Right renal cortex interstitium (tissue), 3 donors: ENCODE results near the gene ALPP. TPM values are rescaled to one million over a fixed set of nuclear protein-coding genes. Genes with fewer than 3 reads are reported as not detected.

Experiments
- DNase-seq, 3 donors: peaks; one replicate each; pipeline ENCODE4 v3.0.0-alpha.2; 2013; ENCODE audit warnings: low read depth in 3 of 3, low spot score in 2 of 3
- polyA plus RNA-seq, 3 donors: library from polyadenylated mRNA; unstranded; fragments of 120-200 nt; gene quantifications; one replicate each; pipeline ENCODE4 v1.2.1, GENCODE V29; 2013; ENCODE audit not compliant: insufficient read length in 3 of 3

Gene ALPP
- polyA plus RNA-seq, 3 donors, result 0.06 TPM; not detected in 2

GRCh38 chr2:232340171-232340935, 38.2 kb upstream of the ALPP start:
- DNase-seq, result no peak

GRCh38 chr2:232341061-232341738, 37.4 kb upstream of the ALPP start:
- no peak for DNase-seq

GRCh38 chr2:232341739-232342126, 36.8 kb upstream of the ALPP start:
- no peak for DNase-seq

GRCh38 chr2:232342635-232343565, 35.7 kb upstream of the ALPP start:
- no peak for DNase-seq

GRCh38 chr2:232343821-232344220, 34.7 kb upstream of the ALPP start:
- no peak for DNase-seq

GRCh38 chr2:232345251-232345650, 33.3 kb upstream of the ALPP start:
- no peak for DNase-seq

- DNase-seq, result no peak
These were observed 31.2 kb upstream of the ALPP start for GRCh38 chr2:232347369-232347768.

GRCh38 chr2:232348936-232349335, 29.6 kb upstream of the ALPP start:
- no peak for DNase-seq

- no peak for DNase-seq
These were observed 29.0 kb upstream of the ALPP start for GRCh38 chr2:232349546-232349945.

- no peak for DNase-seq
These were observed 28.5 kb upstream of the ALPP start for GRCh38 chr2:232349946-232350635.

- no peak for DNase-seq
These were observed 27.5 kb upstream of the ALPP start for GRCh38 chr2:232350804-232351685.

- no peak for DNase-seq
These were observed 26.7 kb upstream of the ALPP start for GRCh38 chr2:232351686-232352510.

GRCh38 chr2:232352511-232353091, 25.9 kb upstream of the ALPP start:
- DNase-seq, result no peak

- no peak for DNase-seq
These were observed 25.5 kb upstream of the ALPP start for GRCh38 chr2:232353096-232353495.

- no peak for DNase-seq
These were observed 24.9 kb upstream of the ALPP start for GRCh38 chr2:232353660-232354059.

GRCh38 chr2:232354069-232354468, 24.5 kb upstream of the ALPP start:
- DNase-seq, result no peak

GRCh38 chr2:232361646-232362045, 16.9 kb upstream of the ALPP start:
- no peak for DNase-seq

GRCh38 chr2:232362174-232362900, 16.2 kb upstream of the ALPP start:
- DNase-seq, result no peak
